Smooth muscle cell (in vitro differentiated cells): ENCODE measurements around the gene HCK. TPM values are rescaled to one million over a fixed set of nuclear protein-coding genes. Genes with fewer than 3 reads are reported as not detected.

Source experiments
- DNase-seq: peaks from one replicate; lab custom pipeline; 2025; ENCODE audit not compliant: unreplicated experiment; lab: John Stamatoyannopoulos, UW
- H2AFZ ChIP-seq: fragments of 200-600 bp; sonication (generic); 2 replicates; pipeline ENCODE4 v1.6.0; 2016; ENCODE audit warnings: antibody characterized with exemption, low read depth, mild to moderate bottlenecking
- H3F3A ChIP-seq: fragments of 200-600 bp; sonication (generic); 2 replicates; pipeline ENCODE4 v1.6.0; 2017; ENCODE audit warnings: antibody characterized with exemption, low read depth
- H3K27ac ChIP-seq: fragments of 200-600 bp; sonication (generic); 2 replicates; pipeline ENCODE4 v1.5.1; 2016; ENCODE audit warnings: low read depth, mild to moderate bottlenecking
- H3K27me3 ChIP-seq: fragments of 200-600 bp; sonication (generic); 2 replicates; pipeline ENCODE4 v1.6.1; 2016; ENCODE audit warnings: low read depth, mild to moderate bottlenecking
- H3K36me3 ChIP-seq: fragments of 200-600 bp; sonication (generic); 2 replicates; pipeline ENCODE4 v1.5.1; 2016; ENCODE audit warnings: low read depth
- H3K4me1 ChIP-seq: fragments of 200-600 bp; sonication (generic); 2 replicates; pipeline ENCODE4 v1.5.1; 2016; ENCODE audit warnings: low read depth
- H3K4me2 ChIP-seq: fragments of 200-600 bp; sonication (generic); 2 replicates; pipeline ENCODE4 v1.6.0; 2016; ENCODE audit warnings: mild to moderate bottlenecking
- H3K4me3 ChIP-seq: fragments of 200-600 bp; sonication (generic); 2 replicates; pipeline ENCODE4 v1.5.1; 2016; ENCODE audit warnings: mild to moderate bottlenecking
- H3K79me2 ChIP-seq: fragments of 200-600 bp; sonication (generic); 2 replicates; pipeline ENCODE4 v1.6.0; 2016; ENCODE audit warnings: low read depth, mild to moderate bottlenecking
- H3K9ac ChIP-seq: fragments of 200-600 bp; sonication (generic); 2 replicates; pipeline ENCODE4 v1.6.0; 2016; ENCODE audit warnings: low read depth
- H3K9me3 ChIP-seq: fragments of 200-600 bp; sonication (generic); replicated peaks from 2 replicates; pipeline ENCODE4 v1.5.1; 2016; ENCODE audit warnings: low read depth
- H4K20me1 ChIP-seq: fragments of 200-600 bp; sonication (generic); 2 replicates; pipeline ENCODE4 v1.6.0; 2016; ENCODE audit warnings: low read depth
- CTCF ChIP-seq: fragments of 200-600 bp; sonication (generic); IDR thresholded peaks from 2 replicates; pipeline ENCODE4 v1.5.1; 2017; ENCODE audit warnings: borderline replicate concordance, mild to moderate bottlenecking, antibody characterized with exemption; ENCODE audit not compliant: insufficient read depth, poor library complexity, severe bottlenecking
- WGBS: methylation state at CpG from one replicate; pipeline ENCODE4 v1.1.7; 2016; ENCODE audit warnings: low lambda C conversion rate; 5-methylcytosine and 5-hydroxymethylcytosine counted together
- polyA plus RNA-seq: library from polyadenylated mRNA; unstranded; fragments of >200 nt; fragmentation: Nextera tagmentation; extraction: Ambion mirVana; gene quantifications from 2 replicates; pipeline ENCODE4 v1.2.1, GENCODE V29; 2016
- total RNA-seq: library from RNA; depleted of rRNA; stranded (reverse); fragments of >200 nt; gene quantifications from 2 replicates; pipeline ENCODE4 v1.2.3, GENCODE V29; 2014

HCK gene
- total and polyA plus RNA-seq, 2 experiments from 2014 or later: 2.0 to 2.4 TPM

GRCh38 chr20:32078791-32079190, 26.7 kb downstream of the HCK start:
- Histone ChIP-seq H3K9me3 (no peaks in the 10 kb centered on the region), H3K79me2 (no peaks in the 10 kb centered on the region), H4K20me1 (no peaks in the 10 kb centered on the region), H3K4me1 (no peaks in the 10 kb centered on the region), H2AFZ (no peak overlapping the region), H3K9ac (no peak overlapping the region), H3K4me3 (no peak overlapping the region), H3K36me3 (no peaks in the 10 kb centered on the region), H3K4me2 (no peak overlapping the region), H3K27me3 (peaks cover 40% of the 10 kb centered on the region), H3F3A (no peaks in the 10 kb centered on the region), H3K27ac (no peak overlapping the region)
- no peak for DNase-seq
- no peak for TF ChIP-seq CTCF

- no peaks in the 10 kb centered on the region for H3F3A ChIP-seq
- H3K4me1 ChIP-seq: no peaks in the 10 kb centered on the region
- H3K9ac ChIP-seq: no peak overlapping the region
- no peaks in the 10 kb centered on the region for H3K9me3 ChIP-seq
- peaks cover 31% of the 10 kb centered on the region for H3K27me3 ChIP-seq
- 80% methylated on average over 8 of the region's 8 CpGs for WGBS
- no peak overlapping the region for H3K4me2 ChIP-seq
- H3K79me2 ChIP-seq: no peaks in the 10 kb centered on the region
- H3K4me3 ChIP-seq: no peak overlapping the region
- H3K27ac ChIP-seq: no peak overlapping the region
- H4K20me1 ChIP-seq: no peaks in the 10 kb centered on the region
- no peak for DNase-seq
- TF ChIP-seq CTCF: no peak
- no peaks in the 10 kb centered on the region for H3K36me3 ChIP-seq
- H2AFZ ChIP-seq: no peak overlapping the region
These were observed 27.6 kb downstream of the HCK start for GRCh38 chr20:32079655-32080109.

DNA sequence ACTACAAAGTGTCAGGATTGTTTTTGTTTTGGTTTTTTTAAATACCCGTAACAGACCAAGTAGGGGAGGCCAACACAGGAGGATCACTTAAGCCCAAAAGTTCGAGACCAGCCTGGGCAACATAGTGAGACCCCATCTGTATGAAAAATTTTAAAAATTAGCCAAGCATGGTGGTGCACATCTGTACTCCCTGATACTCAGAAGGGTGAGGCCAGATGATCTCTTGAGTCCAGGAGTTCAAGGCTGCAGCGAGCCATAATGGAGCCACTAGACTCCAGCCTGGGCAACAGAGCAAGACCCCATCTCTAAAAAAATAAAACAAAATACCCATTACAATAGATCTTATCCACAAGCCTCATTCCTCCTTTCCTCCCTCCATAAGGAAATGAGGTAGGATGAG, 28.7 kb downstream of the HCK start:
- Histone ChIP-seq H4K20me1 (no peaks in the 10 kb centered on the region), H3K4me2 (no peak overlapping the region), H3K4me1 (no peaks in the 10 kb centered on the region), H3K79me2 (no peaks in the 10 kb centered on the region), H3K4me3 (no peak overlapping the region), H3K27ac (no peak overlapping the region), H3K9me3 (no peaks in the 10 kb centered on the region), H3K36me3 (no peaks in the 10 kb centered on the region), H3K9ac (no peak overlapping the region), H3F3A (no peaks in the 10 kb centered on the region), H2AFZ (no peak overlapping the region), H3K27me3 (peaks cover 21% of the 10 kb centered on the region)
- TF ChIP-seq CTCF: no peak
- DNase-seq: no peak
- WGBS: 61% methylated on average over 3 of the region's 3 CpGs

- no peak overlapping the region for H3K9ac ChIP-seq
- no peaks in the 10 kb centered on the region for H3K9me3 ChIP-seq
- H3K79me2 ChIP-seq: no peaks in the 10 kb centered on the region
- no peak overlapping the region for H3K4me2 ChIP-seq
- no peaks in the 10 kb centered on the region for H4K20me1 ChIP-seq
- H2AFZ ChIP-seq: no peak overlapping the region
- no peak for TF ChIP-seq CTCF
- H3F3A ChIP-seq: no peaks in the 10 kb centered on the region
- H3K27ac ChIP-seq: no peak overlapping the region
- H3K4me1 ChIP-seq: no peaks in the 10 kb centered on the region
- H3K4me3 ChIP-seq: no peak overlapping the region
- no peak for DNase-seq
- 93% methylated on average over 6 of the region's 6 CpGs for WGBS
- no peaks in the 10 kb centered on the region for H3K36me3 ChIP-seq
- H3K27me3 ChIP-seq: peaks cover 13% of the 10 kb centered on the region
These were observed 31.4 kb downstream of the HCK start for GRCh38 chr20:32083469-32083868.
